Measurements from ENCODE around the gene NAIF1. TPM values are rescaled to one million over a fixed set of nuclear protein-coding genes. Genes with fewer than 3 reads are reported as not detected.
"Not testable (repeated sequence)": the region's sequence is repeated elsewhere in the genome, so short reads cannot be mapped to it uniquely, and the experiment has no call there.

Gene NAIF1
- polyA plus RNA-seq, 6 donors from 2014 or later = 7.2 to 21.6 (median 12.3) TPM

DNA sequence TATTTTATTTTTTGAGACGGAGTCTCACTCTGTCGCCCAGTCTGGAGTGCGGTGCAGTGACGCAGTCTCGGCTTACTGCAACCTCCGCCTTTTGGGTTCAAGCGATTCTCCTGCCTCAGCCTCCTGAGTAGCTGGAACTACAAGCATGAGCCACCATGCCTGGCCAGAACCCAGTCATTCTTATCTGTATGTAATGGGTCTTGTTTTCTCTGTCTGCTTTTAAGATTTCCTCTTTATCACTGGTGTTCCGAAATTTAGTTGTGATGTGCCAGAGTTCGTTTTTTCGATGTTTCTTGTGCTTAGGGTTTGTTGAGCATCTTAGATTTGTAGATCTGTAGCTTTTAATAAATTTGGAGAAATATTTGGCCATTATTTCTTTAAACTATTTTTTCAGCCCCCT, 20.1 kb upstream of the NAIF1 start:
- no peak for DNase-seq
- H3K4me1 Mint-ChIP-seq = peaks cover 28 to 39% (median 29%) of the 10 kb centered on the region in 3 donors
- no peak for ATAC-seq (ENCODE audit: low read depth in 2 of 2)
- peak overlapping the region in 3 of 6 donors; percentile 55 to 85 (median 77) for H3K27ac Mint-ChIP-seq
- no peak overlapping the region for H3K4me3 Mint-ChIP-seq
- H3K27me3 Mint-ChIP-seq = no peaks in the 10 kb centered on the region
- no peaks in the 10 kb centered on the region for H3K36me3 Mint-ChIP-seq
- no peaks in the 10 kb centered on the region for H3K9me3 Mint-ChIP-seq

DNA sequence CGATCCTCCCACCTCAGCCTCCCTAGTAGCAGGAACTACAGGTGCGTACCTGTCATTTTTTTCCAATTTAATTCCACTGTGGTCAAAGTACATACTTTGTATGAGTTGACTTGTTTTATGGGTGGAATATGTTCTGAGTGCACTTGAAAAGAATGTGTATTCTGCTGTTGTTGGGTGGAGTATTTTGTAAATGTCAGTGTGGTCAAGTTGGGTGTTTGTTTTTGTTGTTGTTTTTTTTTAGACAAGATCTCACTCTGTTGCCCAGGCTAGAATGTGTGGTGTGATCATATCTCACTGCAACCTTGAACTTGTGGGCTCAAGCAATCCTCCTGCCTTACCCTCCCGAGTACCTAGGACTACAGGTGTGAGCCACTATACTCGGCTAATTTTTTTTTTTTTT, 18.8 kb upstream of the NAIF1 start:
- no peaks in the 10 kb centered on the region for H3K9me3 Mint-ChIP-seq
- no peak overlapping the region for H3K27ac Mint-ChIP-seq
- no peak for ATAC-seq (ENCODE audit: low read depth in 2 of 2)
- H3K36me3 Mint-ChIP-seq = no peaks in the 10 kb centered on the region
- peaks cover 25 to 35% (median 34%) of the 10 kb centered on the region in 3 donors for H3K4me1 Mint-ChIP-seq
- no peak for DNase-seq
- no peak overlapping the region for H3K4me3 Mint-ChIP-seq
- no peaks in the 10 kb centered on the region for H3K27me3 Mint-ChIP-seq

DNA sequence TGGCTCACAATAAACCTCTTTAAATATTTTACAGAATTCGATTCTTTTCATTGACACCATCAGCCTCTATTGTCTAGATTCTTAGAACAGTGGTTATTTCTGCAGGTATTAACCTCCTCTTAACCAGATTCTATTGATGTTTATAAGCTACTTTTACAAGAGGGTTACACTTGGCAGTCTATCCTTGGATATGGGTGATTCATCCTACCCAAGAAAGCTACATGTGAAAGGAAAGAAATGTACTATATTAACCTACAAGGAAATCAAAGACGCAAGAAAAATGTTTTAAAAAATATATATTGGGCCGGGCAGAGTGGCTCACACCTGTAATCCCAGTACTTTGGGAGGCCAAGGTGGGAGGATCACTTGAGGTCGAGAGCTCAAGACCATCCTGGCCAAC, 17.6 kb upstream of the NAIF1 start:
- Mint-ChIP-seq H3K36me3 (no peaks in the 10 kb centered on the region), H3K27me3 (no peaks in the 10 kb centered on the region), H3K4me1 (peaks cover 21 to 38% (median 33%) of the 10 kb centered on the region in 3 donors), H3K27ac (peak overlapping the region in 1 of 6 donors; percentile 47), H3K9me3 (no peaks in the 10 kb centered on the region), H3K4me3 (peak overlapping the region in 1 of 8 donors; percentile 15)
- DNase-seq (no peak), ATAC-seq (ENCODE audit: low read depth in 2 of 2) (no peak)

DNA sequence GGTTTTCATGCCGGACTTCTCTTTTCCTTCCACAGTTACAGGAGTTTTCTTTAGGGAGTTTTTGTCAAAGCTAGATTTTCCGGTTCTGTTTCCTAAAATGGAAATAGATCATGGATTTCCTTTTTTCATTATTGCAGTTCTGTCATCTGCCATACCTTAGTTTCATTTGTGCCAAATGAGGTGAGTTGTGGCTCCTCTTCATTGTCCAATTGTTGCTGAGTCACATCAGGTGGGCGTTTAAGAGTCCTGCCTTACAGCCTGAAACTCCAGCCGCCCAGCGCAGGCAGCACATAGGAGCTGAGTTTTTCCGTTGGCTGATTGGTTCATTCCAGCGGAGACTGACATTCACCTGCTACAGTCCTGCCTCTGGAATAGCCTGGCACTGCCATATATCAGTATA, 15.0 kb upstream of the NAIF1 start:
- DNase-seq = no peak
- Mint-ChIP-seq H3K4me3 (no peak overlapping the region), H3K27me3 (no peaks in the 10 kb centered on the region), H3K9me3 (no peaks in the 10 kb centered on the region), H3K36me3 (no peaks in the 10 kb centered on the region), H3K27ac (peak overlapping the region in 5 of 6 donors; percentile 13 to 87 (median 60)), H3K4me1 (peaks cover 20 to 43% (median 24%) of the 10 kb centered on the region in 3 donors)
- ATAC-seq (ENCODE audit: low read depth in 2 of 2) = no peak

DNA sequence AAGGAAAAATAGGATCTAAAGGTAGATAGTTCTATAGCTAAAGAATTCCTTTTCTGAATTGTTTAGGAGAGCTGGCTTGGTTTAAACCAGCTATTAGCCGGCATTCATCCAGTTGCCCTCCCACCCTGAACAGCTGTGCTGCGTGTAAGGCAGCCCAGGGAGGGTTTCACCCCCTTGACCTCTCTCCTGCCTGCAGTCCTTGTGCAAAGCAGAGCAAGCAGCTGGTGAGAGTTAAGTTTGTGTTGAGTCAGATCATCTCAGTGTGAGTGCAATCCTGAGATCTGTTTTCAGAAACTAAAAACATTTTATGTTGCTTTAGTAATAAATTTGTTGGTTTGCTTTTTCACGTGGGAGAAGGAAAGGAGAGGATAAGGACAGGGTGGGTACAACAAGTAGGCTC, 13.9 kb upstream of the NAIF1 start:
- Mint-ChIP-seq H3K4me3 (no peak overlapping the region), H3K36me3 (no peaks in the 10 kb centered on the region)

DNA sequence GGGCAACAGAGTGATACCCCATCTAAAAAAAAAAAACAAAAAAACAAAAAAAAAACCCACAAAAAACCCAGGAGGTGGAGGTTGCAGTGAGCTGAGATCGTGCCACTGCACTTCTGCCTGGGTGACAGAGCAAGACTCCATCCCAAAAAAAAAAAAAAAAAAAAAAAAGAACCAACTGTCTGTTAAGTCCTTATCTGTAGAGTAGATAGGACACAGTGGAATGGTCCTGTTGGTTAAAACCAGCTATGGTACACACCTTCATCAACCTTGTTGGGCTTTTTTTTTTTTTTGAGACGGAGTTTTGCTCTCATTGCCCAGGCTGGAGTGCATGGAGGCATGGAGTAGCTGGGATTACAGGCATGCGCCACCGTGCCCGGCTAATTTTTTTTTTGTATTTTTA, 13.1 kb upstream of the NAIF1 start:
- H3K27ac Mint-ChIP-seq = no peak overlapping the region
- H3K27me3 Mint-ChIP-seq = no peaks in the 10 kb centered on the region

More for the DNA sequence above, 13.9 kb upstream of the NAIF1 start:
- ATAC-seq (ENCODE audit: low read depth in 2 of 2) = no peak
- Mint-ChIP-seq H3K9me3 (no peaks in the 10 kb centered on the region), H3K27ac (peak overlapping the region in 1 of 6 donors; percentile 21), H3K4me1 (peaks cover 20 to 46% (median 23%) of the 10 kb centered on the region in 3 donors), H3K27me3 (no peaks in the 10 kb centered on the region)
- no peak for DNase-seq

DNA sequence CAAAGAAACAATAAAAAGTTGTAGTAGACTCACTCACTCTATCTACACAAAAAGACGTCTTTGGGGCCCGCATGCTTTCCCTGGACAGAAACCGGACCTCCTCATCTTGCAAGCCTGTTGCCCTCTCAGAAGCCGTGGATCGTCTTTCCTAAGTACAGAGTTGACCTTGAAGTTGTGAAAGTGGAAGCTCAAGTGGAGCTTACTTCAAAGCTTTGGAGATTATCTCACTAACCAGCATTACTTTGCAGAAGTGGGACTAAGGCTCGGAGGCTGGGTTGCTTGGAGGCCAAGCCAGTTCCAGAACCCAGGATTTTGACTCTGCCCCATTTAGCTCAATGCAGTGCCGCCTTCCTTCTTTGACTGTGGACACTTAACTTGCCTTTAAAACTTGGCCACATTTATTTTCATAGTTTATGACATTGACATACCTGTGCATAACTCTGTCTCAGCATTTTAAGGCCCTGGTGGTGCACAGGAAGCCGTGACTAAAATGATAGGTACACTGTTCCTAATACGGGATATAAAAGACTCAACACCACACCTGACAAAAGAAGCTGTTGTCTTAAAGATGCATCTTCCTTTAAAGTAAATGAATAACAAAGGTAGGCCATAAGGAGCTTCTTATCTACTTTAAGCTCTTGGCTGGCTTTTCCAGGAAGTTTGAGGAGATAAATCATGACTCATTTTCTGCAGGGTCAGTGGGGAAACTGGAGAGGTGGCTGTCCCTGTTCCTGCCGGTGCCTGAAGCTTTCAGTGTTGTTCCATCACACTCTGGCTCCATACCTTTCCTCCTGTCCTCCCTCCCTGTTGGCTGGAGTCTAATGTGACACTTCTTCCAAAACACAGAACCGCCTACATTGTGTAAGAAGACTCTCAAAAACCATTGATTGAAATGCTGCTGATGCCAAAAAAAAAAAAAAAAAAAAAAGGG, 11.6 kb upstream of the NAIF1 start:
- Mint-ChIP-seq H3K27me3 (no peaks in the 10 kb centered on the region), H3K36me3 (no peaks in the 10 kb centered on the region), H3K4me1 (peaks cover 13 to 53% (median 17%) of the 10 kb centered on the region in 3 donors), H3K9me3 (no peaks in the 10 kb centered on the region), H3K27ac (peak overlapping the region in 4 of 6 donors; percentile 20 to 81 (median 58)), H3K4me3 (peak overlapping the region in 1 of 8 donors; percentile 3)
- DNase-seq = no peak
- ATAC-seq (ENCODE audit: low read depth in 2 of 2) = no peak

More for the DNA sequence above, 13.1 kb upstream of the NAIF1 start:
- Mint-ChIP-seq H3K9me3 (no peaks in the 10 kb centered on the region), H3K4me1 (peaks cover 20 to 47% (median 23%) of the 10 kb centered on the region in 3 donors), H3K36me3 (no peaks in the 10 kb centered on the region), H3K4me3 (no peak overlapping the region)
- DNase-seq (no peak), ATAC-seq (ENCODE audit: low read depth in 2 of 2) (no peak)

DNA sequence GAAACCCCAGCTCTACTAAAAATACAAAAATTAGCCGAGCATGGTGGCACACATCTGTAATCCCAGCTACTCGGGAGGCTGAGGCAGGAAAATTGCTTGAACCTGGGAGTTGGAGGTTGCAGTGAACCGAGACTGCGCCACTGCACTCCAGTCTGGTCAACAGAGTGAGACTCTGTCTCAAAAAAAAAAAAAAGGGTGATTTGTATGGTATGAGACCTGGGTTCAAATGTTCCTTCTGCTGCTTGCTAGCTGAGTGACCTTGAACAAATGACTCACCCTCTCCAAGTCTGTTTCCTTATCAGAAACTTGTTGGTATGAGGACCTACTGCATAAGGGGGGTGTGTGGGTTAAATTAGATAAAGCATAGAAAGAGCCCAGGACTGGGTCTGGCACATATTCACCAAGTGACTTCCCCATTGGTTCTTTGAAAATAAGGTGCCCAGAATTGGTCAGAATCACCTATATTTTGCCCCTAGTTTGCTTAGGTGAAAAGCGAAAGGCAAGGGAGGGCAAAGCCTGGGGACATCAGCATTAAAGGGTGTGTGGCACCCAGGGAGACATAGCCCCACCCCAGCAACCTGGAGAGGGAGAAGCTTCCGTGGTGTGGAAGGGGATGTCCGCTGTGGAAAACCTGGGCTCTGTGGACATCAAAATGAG, 10.9 kb upstream of the NAIF1 start:
- no peaks in the 10 kb centered on the region for H3K36me3 Mint-ChIP-seq
- H3K4me1 Mint-ChIP-seq = peaks cover 16 to 59% (median 24%) of the 10 kb centered on the region in 3 donors
- peak overlapping the region in 1 of 8 donors; percentile 3 for H3K4me3 Mint-ChIP-seq
- DNase-seq = no peak
- H3K9me3 Mint-ChIP-seq = no peaks in the 10 kb centered on the region
- peak overlapping the region in 4 of 6 donors; percentile 20 to 81 (median 62) for H3K27ac Mint-ChIP-seq
- H3K27me3 Mint-ChIP-seq = no peaks in the 10 kb centered on the region
- no peak for ATAC-seq (ENCODE audit: low read depth in 2 of 2)

DNA sequence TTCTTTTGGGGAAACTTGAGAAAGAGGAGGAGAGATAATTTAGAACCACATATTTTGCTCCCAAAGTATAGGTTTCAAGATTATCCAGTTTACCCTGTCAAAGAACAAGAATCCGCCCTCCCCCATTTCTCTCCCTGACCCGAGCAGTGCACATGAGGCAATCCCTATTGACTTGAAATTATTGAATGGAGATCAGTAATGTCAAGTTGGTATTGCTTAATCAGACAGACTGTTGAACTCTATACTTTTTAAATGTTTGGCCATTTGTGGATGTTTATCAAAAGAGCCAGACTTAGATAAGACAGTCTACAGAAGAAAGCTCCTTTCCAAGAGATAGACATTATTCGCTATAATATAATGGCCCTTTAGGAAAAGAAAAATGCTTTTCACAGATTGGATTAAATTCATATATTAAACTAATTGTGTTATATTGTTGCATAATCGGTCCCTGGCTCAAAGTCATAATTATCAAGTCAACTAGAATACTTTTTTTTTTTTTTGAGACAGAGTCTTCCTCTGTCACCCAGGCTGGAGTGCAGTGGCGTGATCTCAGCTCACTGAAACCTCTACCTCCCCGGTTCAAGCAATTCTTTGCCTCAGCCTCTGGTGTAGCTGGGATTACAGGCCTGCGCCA, 6.2 kb upstream of the NAIF1 start:
- H3K27ac Mint-ChIP-seq = peak overlapping the region; percentile 75 to 97 (median 90)
- H3K27me3 Mint-ChIP-seq = no peaks in the 10 kb centered on the region
- H3K4me1 Mint-ChIP-seq = peaks cover 33 to 78% (median 45%) of the 10 kb centered on the region in 3 donors
- ATAC-seq (ENCODE audit: low read depth in 2 of 2) = no peak
- H3K36me3 Mint-ChIP-seq = no peaks in the 10 kb centered on the region
- H3K4me3 Mint-ChIP-seq = peak overlapping the region; percentile 47 to 86 (median 74)
- DNase-seq = no peak
- no peaks in the 10 kb centered on the region for H3K9me3 Mint-ChIP-seq

DNA sequence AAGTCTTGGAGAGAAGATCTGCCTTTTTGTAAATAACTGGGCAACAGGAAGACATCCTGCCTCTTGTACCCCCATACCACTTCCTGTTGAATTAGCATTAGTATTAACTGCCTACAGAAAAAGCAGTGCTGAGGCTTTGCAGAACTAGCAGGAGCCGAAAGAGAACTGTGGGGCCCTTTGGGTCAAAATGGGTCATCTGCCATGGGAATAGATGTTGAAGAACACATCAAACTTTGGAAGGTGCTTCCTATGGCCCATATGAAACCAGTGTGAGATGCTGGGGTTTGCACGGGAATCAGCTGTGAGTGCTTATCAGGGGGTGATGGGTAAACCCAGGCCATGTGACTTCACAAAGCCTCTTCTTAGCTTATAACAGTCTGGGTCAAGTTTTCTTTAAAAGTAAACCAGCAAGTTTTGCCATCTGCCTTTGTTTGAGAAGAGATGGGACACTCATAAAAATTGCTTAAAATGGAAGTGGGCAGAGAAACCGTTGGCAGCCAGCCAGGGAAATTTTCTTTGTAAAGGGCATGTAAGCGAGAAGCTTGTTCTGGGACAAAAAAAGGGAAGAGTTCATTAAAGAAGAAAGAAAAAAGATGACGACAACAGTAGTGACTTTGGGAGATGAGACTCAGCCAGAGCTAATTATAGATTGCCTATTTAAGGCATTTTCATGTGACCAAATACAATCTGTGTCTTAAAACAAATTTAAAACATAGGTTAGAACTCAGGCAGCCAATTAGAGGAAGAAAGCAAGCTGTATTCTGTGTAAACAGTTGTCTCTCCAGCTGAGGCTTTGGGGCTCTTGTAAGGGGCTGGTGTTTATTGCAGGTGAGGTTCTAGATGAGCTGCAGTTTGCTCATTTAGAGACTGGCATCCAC, 5.3 kb upstream of the NAIF1 start:
- Mint-ChIP-seq H3K9me3 (no peaks in the 10 kb centered on the region), H3K4me1 (peaks cover 31 to 69% (median 45%) of the 10 kb centered on the region in 3 donors)

DNA sequence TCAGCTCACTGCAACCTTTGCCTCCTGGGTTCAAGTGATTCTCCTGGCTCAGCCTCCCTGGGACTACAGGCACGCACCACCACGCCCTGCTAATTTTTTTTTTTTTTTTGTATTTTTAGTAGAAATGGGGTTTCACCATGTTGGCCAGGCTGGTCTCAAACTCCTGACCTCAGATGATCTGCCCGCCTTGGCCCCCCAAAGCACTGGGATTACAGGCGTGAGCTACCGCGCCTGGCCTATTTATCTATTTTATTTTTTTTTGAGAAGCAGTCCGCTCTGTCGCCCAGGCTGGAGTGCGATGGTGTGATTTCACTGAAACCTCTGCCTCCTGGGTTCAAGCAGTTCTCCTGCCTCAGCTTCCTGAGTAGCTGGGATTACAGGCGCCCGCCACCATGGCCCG, 4.4 kb upstream of the NAIF1 start:
- not testable (repeated sequence) for DNase-seq; H3K27me3 Mint-ChIP-seq; H3K36me3 Mint-ChIP-seq; H3K9me3 Mint-ChIP-seq; ATAC-seq (ENCODE audit: low read depth in 2 of 2)
- Mint-ChIP-seq H3K4me3 (peak overlapping the region; percentile 69 to 89 (median 84)), H3K4me1 (peaks cover 29 to 66% (median 45%) of the 10 kb centered on the region in 3 donors), H3K27ac (peak overlapping the region in 5 of 6 donors; percentile 71 to 96 (median 91))

More for the DNA sequence above, 5.3 kb upstream of the NAIF1 start:
- peak; percentile 4 to 15 for ATAC-seq (ENCODE audit: low read depth in 2 of 2)
- peak; percentile 71 for DNase-seq
- H3K4me3 Mint-ChIP-seq = peak overlapping the region; percentile 69 to 89 (median 84)
- H3K27me3 Mint-ChIP-seq = no peaks in the 10 kb centered on the region
- H3K36me3 Mint-ChIP-seq = no peaks in the 10 kb centered on the region
- peak overlapping the region; percentile 88 to 97 (median 92) for H3K27ac Mint-ChIP-seq

DNA sequence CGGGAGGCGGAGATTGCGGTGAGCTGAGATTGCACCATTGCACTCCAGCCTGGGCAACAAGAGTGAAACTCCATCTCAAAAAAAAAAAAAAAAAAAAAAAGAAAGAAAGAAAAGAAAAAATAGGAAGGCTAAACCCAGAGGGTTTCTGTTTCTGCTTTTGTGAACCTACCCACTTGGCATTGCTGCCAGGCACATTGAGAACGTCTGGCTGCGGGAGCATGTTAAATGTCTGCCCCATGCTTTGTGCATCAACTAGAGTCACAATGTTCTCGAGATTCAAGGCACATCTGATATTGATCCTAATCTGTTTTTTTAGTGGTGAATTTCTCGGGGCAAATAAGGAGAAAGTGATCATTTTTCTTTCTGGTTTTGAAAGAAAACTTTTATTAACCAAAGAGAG, 3.8 kb upstream of the NAIF1 start:
- DNase-seq (no peak), ATAC-seq (ENCODE audit: low read depth in 2 of 2) (no peak)
- H3K27me3 Mint-ChIP-seq = no peaks in the 10 kb centered on the region
- peak overlapping the region in 5 of 8 donors; percentile 32 to 69 (median 39) for H3K4me3 Mint-ChIP-seq
- H3K9me3 Mint-ChIP-seq = no peaks in the 10 kb centered on the region
- peak overlapping the region in 3 of 6 donors; percentile 17 to 65 (median 26) for H3K27ac Mint-ChIP-seq
- H3K4me1 Mint-ChIP-seq = peaks cover 35 to 71% (median 51%) of the 10 kb centered on the region in 3 donors
- H3K36me3 Mint-ChIP-seq = no peaks in the 10 kb centered on the region

All from naive B cell (primary cell).